ENCODE data around the gene CYBRD1. TPM values are rescaled to one million over a fixed set of nuclear protein-coding genes. Genes with fewer than 3 reads are reported as not detected.

Gene CYBRD1
- total RNA-seq, 4 donors from 2014 or later = 42.3 to 49.0 (median 43.4) TPM

- no peak for ATAC-seq
These were observed 19.1 kb downstream of the CYBRD1 start for GRCh38 chr2:171541202-171541887.

GRCh38 chr2:171545086-171545485, 22.8 kb downstream of the CYBRD1 start:
- Histone ChIP-seq H3K9me3 (no peaks in the 10 kb centered on the region), H3K27me3 (no peaks in the 10 kb centered on the region), H3K27ac (no peak overlapping the region), H3K36me3 (no peaks in the 10 kb centered on the region), H3K4me1 (no peaks in the 10 kb centered on the region), H3K4me3 (no peak overlapping the region)
- no peak for DNase-seq
- TF ChIP-seq POLR2A (IDR thresholded peaks at IDR 0.05) (no peak), CTCF (IDR thresholded peaks at IDR 0.05 in 4 of 5, conservative IDR thresholded peaks at IDR 0.05 in 1 of 5) (no peak)
- intact Hi-C loops (cut with DNase I; ENCODE audit: low total_unique reads) = no loop called here
- ATAC-seq = no peak
- in situ Hi-C loops (cut with MboI; ENCODE audit: low sequenced_read_pairs in 4 of 4) = no loop called here

More at GRCh38 chr2:171541202-171541887, 19.1 kb downstream of the CYBRD1 start:
- Histone ChIP-seq H3K9me3 (no peaks in the 10 kb centered on the region), H3K4me1 (no peaks in the 10 kb centered on the region), H3K27me3 (no peaks in the 10 kb centered on the region), H3K27ac (no peak overlapping the region), H3K4me3 (no peak overlapping the region), H3K36me3 (no peaks in the 10 kb centered on the region)
- intact Hi-C loops (cut with DNase I; ENCODE audit: low total_unique reads) (no loop called here), in situ Hi-C loops (cut with MboI; ENCODE audit: low sequenced_read_pairs in 4 of 4) (no loop called here)
- DNase-seq = no peak
- no peak for TF ChIP-seq CTCF (IDR thresholded peaks at IDR 0.05 in 4 of 5, conservative IDR thresholded peaks at IDR 0.05 in 1 of 5)
- TF ChIP-seq POLR2A (IDR thresholded peaks at IDR 0.05) = no peak

- intact Hi-C loops (cut with DNase I; ENCODE audit: low total_unique reads) (no loop called here), in situ Hi-C loops (cut with MboI; ENCODE audit: low sequenced_read_pairs in 4 of 4) (no loop called here)
- DNase-seq = no peak
- Histone ChIP-seq H3K36me3 (no peaks in the 10 kb centered on the region), H3K27ac (no peak overlapping the region), H3K4me1 (no peaks in the 10 kb centered on the region), H3K9me3 (no peaks in the 10 kb centered on the region), H3K4me3 (no peak overlapping the region), H3K27me3 (no peaks in the 10 kb centered on the region)
- no peak for ATAC-seq
- TF ChIP-seq CTCF (IDR thresholded peaks at IDR 0.05 in 4 of 5, conservative IDR thresholded peaks at IDR 0.05 in 1 of 5) (no peak), POLR2A (IDR thresholded peaks at IDR 0.05) (no peak)
These were observed 25.0 kb downstream of the CYBRD1 start for GRCh38 chr2:171547256-171547655.

- in situ Hi-C loops (cut with MboI; ENCODE audit: low sequenced_read_pairs in 4 of 4) = no loop called here
- Histone ChIP-seq H3K4me3 (no peak overlapping the region), H3K9me3 (no peaks in the 10 kb centered on the region), H3K36me3 (no peaks in the 10 kb centered on the region), H3K27ac (no peak overlapping the region), H3K4me1 (no peaks in the 10 kb centered on the region), H3K27me3 (no peaks in the 10 kb centered on the region)
- no peak for DNase-seq
- intact Hi-C loops (cut with DNase I; ENCODE audit: low total_unique reads) = no loop called here
- TF ChIP-seq CTCF (IDR thresholded peaks at IDR 0.05 in 4 of 5, conservative IDR thresholded peaks at IDR 0.05 in 1 of 5) (no peak), POLR2A (IDR thresholded peaks at IDR 0.05) (no peak)
- no peak for ATAC-seq
These were observed 25.4 kb downstream of the CYBRD1 start for GRCh38 chr2:171547720-171548119.

GRCh38 chr2:171550613-171551012, 28.3 kb downstream of the CYBRD1 start:
- no peak for DNase-seq
- TF ChIP-seq POLR2A (IDR thresholded peaks at IDR 0.05) = no peak
- TF ChIP-seq CTCF (IDR thresholded peaks at IDR 0.05 in 4 of 5, conservative IDR thresholded peaks at IDR 0.05 in 1 of 5) = no peak
- in situ Hi-C loops (cut with MboI; ENCODE audit: low sequenced_read_pairs in 4 of 4) (no loop called here), intact Hi-C loops (cut with DNase I; ENCODE audit: low total_unique reads) (no loop called here)
- no peak for ATAC-seq
- Histone ChIP-seq H3K27me3 (no peaks in the 10 kb centered on the region), H3K4me1 (no peaks in the 10 kb centered on the region), H3K9me3 (no peaks in the 10 kb centered on the region), H3K27ac (no peak overlapping the region), H3K36me3 (no peaks in the 10 kb centered on the region), H3K4me3 (no peak overlapping the region)

Data from gastrocnemius medialis (tissue), 4 donors.